H1 (cell line): Measurements from ENCODE around the gene SLC24A5. TPM values are rescaled to one million over a fixed set of nuclear protein-coding genes. Genes with fewer than 3 reads are reported as not detected.

Experiments used
- CTCF ChIA-PET: fragments of 300-600 bp; sonication (Branson Sonifier 250); formaldehyde crosslinking; loops from one replicate; lab custom pipeline; 2021; ENCODE audit not compliant: partially characterized antibody; lab: Charles Lee
- POLR2A ChIA-PET: fragments of 300-600 bp; sonication (Branson Sonifier 250); formaldehyde crosslinking; loops from one replicate; lab custom pipeline; 2021; ENCODE audit warnings: inconsistent platforms; ENCODE audit not compliant: partially characterized antibody; lab: Charles Lee
- DNase-seq, 2 experiments: peaks; one replicate each; pipeline versions ENCODE4 v3.0.0 to v3.0.0-alpha.2; 2010 to 2022; ENCODE audit warnings: low spot score in 2 of 2, low read depth in 1 of 2, mixed read lengths in 1 of 2
- FAIRE-seq: peaks from 2 replicates; lab custom pipeline; 2011; peaks lifted over from hg19 to GRCh38; lab: Jason Lieb, UNC
- H2AFZ ChIP-seq: 2 replicates; pipeline ENCODE4 v1.8.1; 2012; ENCODE audit warnings: low read length, inconsistent platforms
- H2AK5ac ChIP-seq: 2 replicates; pipeline ENCODE4 v1.6.1; 2013; ENCODE audit warnings: low read depth, low read length
- H2BK120ac ChIP-seq: replicated peaks from 2 replicates; pipeline ENCODE3; 2013; ENCODE audit warnings: low read depth, low read length, inconsistent platforms
- H2BK12ac ChIP-seq: 2 replicates; pipeline ENCODE4 v1.6.1; 2013; ENCODE audit warnings: low read depth, low read length
- H2BK15ac ChIP-seq: 2 replicates; pipeline ENCODE4 v1.6.1; 2013; ENCODE audit warnings: low read length
- H2BK20ac ChIP-seq: 2 replicates; pipeline ENCODE4 v1.6.1; 2013; ENCODE audit warnings: low read length
- H2BK5ac ChIP-seq: 2 replicates; pipeline ENCODE4 v1.6.1; 2013; ENCODE audit warnings: low read depth, low read length
- H3K14ac ChIP-seq: 2 replicates; pipeline ENCODE4 v1.6.1; 2013; ENCODE audit warnings: inconsistent platforms; ENCODE audit not compliant: insufficient read length
- H3K18ac ChIP-seq: 2 replicates; pipeline ENCODE4 v1.6.1; 2013; ENCODE audit warnings: low read length; ENCODE audit errors: extremely low read depth
- H3K23ac ChIP-seq: 2 replicates; pipeline ENCODE4 v1.6.1; 2013; ENCODE audit warnings: inconsistent platforms; ENCODE audit not compliant: insufficient read length
- H3K23me2 ChIP-seq: 2 replicates; pipeline ENCODE4 v1.6.1; 2013; ENCODE audit warnings: low read depth, low read length
- H3K27ac ChIP-seq: 2 replicates; pipeline ENCODE4 v1.6.1; 2011; ENCODE audit warnings: low read depth, low read length, inconsistent platforms
- H3K27me3 ChIP-seq, 4 experiments: replicated peaks in 1 of 4; 1 replicate in 1 of 4; 2 replicates in 3 of 4; pipeline versions ENCODE4 v1.6.1 to v1.8.1; 2011 to 2013; ENCODE audit warnings: low read length in 3 of 4, mild to moderate bottlenecking in 3 of 4, inconsistent platforms in 2 of 4, mixed read lengths in 2 of 4, moderate library complexity in 1 of 4; ENCODE audit not compliant: control insufficient read depth in 3 of 4, insufficient read depth in 3 of 4; ENCODE audit errors: extremely low read depth in 1 of 4
- H3K36me3 ChIP-seq, 4 experiments: 2 replicates each; pipeline versions ENCODE4 v1.6.1 to v1.8.1; 2011 to 2013; ENCODE audit warnings: mild to moderate bottlenecking in 4 of 4, low read length in 3 of 4, moderate library complexity in 2 of 4, control low read depth in 1 of 4, inconsistent platforms in 1 of 4; ENCODE audit not compliant: insufficient read depth in 4 of 4, control insufficient read depth in 2 of 4
- H3K4ac ChIP-seq: replicated peaks from 2 replicates; pipeline ENCODE3; 2013; ENCODE audit warnings: low read length, low read depth, mixed read lengths, inconsistent platforms; ENCODE audit not compliant: insufficient read length
- H3K4me1 ChIP-seq, 4 experiments: replicated peaks in 1 of 4; 1 replicate in 1 of 4; 2 replicates in 3 of 4; pipeline versions ENCODE4 v1.6.1 to v1.8.1; 2011 to 2013; ENCODE audit warnings: low read length in 3 of 4, inconsistent platforms in 2 of 4, mixed read lengths in 1 of 4; ENCODE audit not compliant: insufficient read depth in 4 of 4, control insufficient read depth in 3 of 4
- H3K4me2 ChIP-seq, 2 experiments: 2 replicates each; pipeline versions ENCODE4 v1.6.1 to v1.8.1; 2011 to 2013; ENCODE audit warnings: low read depth in 2 of 2, low read length in 2 of 2, control low read depth in 1 of 2, inconsistent platforms in 1 of 2, mild to moderate bottlenecking in 1 of 2; ENCODE audit not compliant: insufficient read depth in 1 of 2
- H3K4me3 ChIP-seq, 4 experiments: fragments of 200-600, 300-600 bp in 1 of 4; sonication (generic), shearing (Covaris generic), sonication (Bioruptor Twin) in 1 of 4; 2 replicates each; pipeline versions ENCODE4 v1.5.1 to v1.8.1; 2011 to 2016; ENCODE audit warnings: low read length in 4 of 4, low read depth in 3 of 4, control low read depth in 2 of 4, inconsistent platforms in 2 of 4, mild to moderate bottlenecking in 2 of 4, mixed read lengths in 1 of 4, moderate library complexity in 1 of 4; ENCODE audit not compliant: insufficient read depth in 2 of 4; ENCODE audit errors: extremely low read depth in 1 of 4
- H3K56ac ChIP-seq: replicated peaks from 2 replicates; pipeline ENCODE3; 2013; ENCODE audit warnings: low read depth, mild to moderate bottlenecking, mixed read lengths, low read length, inconsistent platforms; ENCODE audit not compliant: insufficient read length
- H3K79me1 ChIP-seq: 2 replicates; pipeline ENCODE4 v1.6.1; 2013; ENCODE audit warnings: low read depth, low read length, control low read depth
- H3K79me2 ChIP-seq, 2 experiments: 2 replicates each; pipeline versions ENCODE4 v1.6.1 to v1.8.1; 2012 to 2013; ENCODE audit warnings: low read length in 2 of 2, mild to moderate bottlenecking in 2 of 2, inconsistent platforms in 1 of 2; ENCODE audit not compliant: insufficient read depth in 2 of 2, control insufficient read depth in 1 of 2
- H3K9ac ChIP-seq, 4 experiments: replicated peaks in 1 of 4; 1 replicate in 1 of 4; 2 replicates in 3 of 4; pipeline versions ENCODE4 v1.6.1 to v1.8.1; 2011 to 2013; ENCODE audit warnings: low read depth in 3 of 4, low read length in 3 of 4, control low read depth in 2 of 4, mild to moderate bottlenecking in 2 of 4, moderate library complexity in 2 of 4, inconsistent platforms in 1 of 4; ENCODE audit errors: extremely low read depth in 1 of 4
- H3K9me3 ChIP-seq, 2 experiments: 2 replicates each; pipeline versions ENCODE4 v1.6.1 to v1.8.1; 2012 to 2013; ENCODE audit warnings: mild to moderate bottlenecking in 2 of 2, moderate library complexity in 2 of 2, control low read depth in 1 of 2, inconsistent platforms in 1 of 2, low read depth in 1 of 2, low read length in 1 of 2, mixed read lengths in 1 of 2; ENCODE audit not compliant: insufficient read depth in 2 of 2
- H4K20me1 ChIP-seq, 2 experiments: replicated peaks in 1 of 2; 2 replicates each; pipeline versions ENCODE3 to v1.8.1; 2011 to 2013; ENCODE audit warnings: inconsistent platforms in 2 of 2, low read length in 2 of 2, mild to moderate bottlenecking in 1 of 2; ENCODE audit not compliant: insufficient read depth in 2 of 2, control insufficient read depth in 1 of 2
- H4K5ac ChIP-seq: 2 replicates; pipeline ENCODE4 v1.6.1; 2013; ENCODE audit warnings: low read length, low read depth, mixed read lengths, inconsistent platforms; ENCODE audit not compliant: insufficient read length
- H4K8ac ChIP-seq: 2 replicates; pipeline ENCODE4 v1.8.0; 2013; ENCODE audit warnings: mild to moderate bottlenecking, moderate library complexity, low read length, inconsistent platforms; ENCODE audit not compliant: insufficient read depth; ENCODE audit errors: extremely low read depth
- H4K91ac ChIP-seq: replicated peaks from 2 replicates; pipeline ENCODE3; 2013; ENCODE audit warnings: low read length, mixed read lengths, inconsistent platforms; ENCODE audit not compliant: insufficient read length
- CREB1 ChIP-seq: IDR thresholded peaks from 2 replicates; pipeline ENCODE4 v1.6.1; 2012; ENCODE audit warnings: inconsistent platforms
- SUZ12 ChIP-seq: fragments of 200-600 bp; sonication (generic); IDR thresholded peaks from 2 replicates; pipeline ENCODE4 v1.6.1; 2012; ENCODE audit warnings: mild to moderate bottlenecking, inconsistent platforms, low read length, moderate library complexity, mixed read lengths
- WGBS, 2 experiments: shearing (Covaris generic) in 1 of 2; methylation state at CpG; one replicate each; pipeline versions ENCODE4 v1.1.6 to v1.1.7; 2013 to 2015; ENCODE audit warnings: low lambda C conversion rate in 2 of 2, mixed read lengths in 2 of 2, inconsistent platforms in 1 of 2, low coverage in 1 of 2, missing lambda C conversion rate in 1 of 2; ENCODE audit not compliant: insufficient replicate concordance in 2 of 2, insufficient coverage in 1 of 2, insufficient read length in 1 of 2; ENCODE audit errors: extremely low coverage in 1 of 2, missing lambda C conversion rate in 1 of 2; 5-methylcytosine and 5-hydroxymethylcytosine counted together
- polyA plus RNA-seq, 7 experiments: library from polyadenylated mRNA; depleted of rRNA in 3 of 7; stranded (reverse) in 5 of 7; unstranded in 2 of 7; fragments of >200 nt in 5 of 7; fragments of 200-250 nt in 2 of 7; gene quantifications; 1 replicate in 5 of 7; 2 replicates in 1 of 7; 4 replicates in 1 of 7; pipeline versions ENCODE4 v1.2.1 to v1.2.3, GENCODE V29; 2011 to 2013; ENCODE audit warnings: missing spikeins in 2 of 7, mixed read lengths in 2 of 7
- total RNA-seq: library from RNA; stranded (reverse); fragmentation: NEBNext Ultra II Directional; extraction: Animal tissue kit (Norgen Biotek cat#: 25700); gene quantifications from 2 replicates; pipeline ENCODE4 v1.2.1, GENCODE V29; 2021

SLC24A5 gene
- total and polyA plus RNA-seq, 2 of the 8 experiments (the other 6 are each of a cell fraction or from before 2014, with no cell fraction given), result not detected

- Histone ChIP-seq H2AFZ (no peak overlapping the region), H2BK5ac (no peak overlapping the region), H3K4me1 (peaks cover 0 to 2% (median 0%) of the 10 kb centered on the region in 4 experiments; a peak in 1 of 7 replicates), H4K91ac (no peak overlapping the region), H3K36me3 (no peaks in the 10 kb centered on the region), H4K5ac (no peak overlapping the region), H2BK120ac (no peak overlapping the region), H3K9me3 (no peaks in the 10 kb centered on the region), H3K56ac (no peak overlapping the region), H3K18ac (no peak overlapping the region), H3K79me1 (no peaks in the 10 kb centered on the region), H2AK5ac (no peak overlapping the region), H2BK12ac (no peak overlapping the region), H3K4me2 (no peak overlapping the region), H3K4ac (no peak overlapping the region), H4K8ac (no peak overlapping the region), H3K23me2 (no peaks in the 10 kb centered on the region), H3K27ac (no peak overlapping the region), H3K9ac (no peak overlapping the region), H3K4me3 (no peak overlapping the region), H3K79me2 (no peaks in the 10 kb centered on the region), H2BK20ac (no peak overlapping the region), H4K20me1 (no peaks in the 10 kb centered on the region), H2BK15ac (no peak overlapping the region), H3K23ac (no peak overlapping the region), H3K27me3 (no peaks in the 10 kb centered on the region), H3K14ac (no peak overlapping the region)
- DNase-seq (no peak), FAIRE-seq (no peak)
- 90% methylated on average over 6 of the region's 6 CpGs; no CpG with 5 or more reads in 1 of the 2 experiments for WGBS, 2 experiments
- POLR2A ChIA-PET, result interaction anchor here (0.6 to 1.7 kb wide), 2 partner anchors 9 to 793 kb away, joined by 3 to 6 read pairs; no protein-coding TSS in a partner anchor
- CTCF ChIA-PET, result interaction anchor here (0.7 to 4.1 kb wide), 5 partner anchors 13 to 141 kb away, joined by 3 to 15 read pairs (median 3); no protein-coding TSS in a partner anchor
- TF ChIP-seq SUZ12 (no peak), CREB1 (no peak)
Measured at GRCh38 chr15:48126667-48127355, 6.0 kb downstream of the SLC24A5 start.
